Measurements from ENCODE around the gene FNDC7. TPM values are rescaled to one million over a fixed set of nuclear protein-coding genes. Genes with fewer than 3 reads are reported as not detected.

FNDC7 gene, protein sequence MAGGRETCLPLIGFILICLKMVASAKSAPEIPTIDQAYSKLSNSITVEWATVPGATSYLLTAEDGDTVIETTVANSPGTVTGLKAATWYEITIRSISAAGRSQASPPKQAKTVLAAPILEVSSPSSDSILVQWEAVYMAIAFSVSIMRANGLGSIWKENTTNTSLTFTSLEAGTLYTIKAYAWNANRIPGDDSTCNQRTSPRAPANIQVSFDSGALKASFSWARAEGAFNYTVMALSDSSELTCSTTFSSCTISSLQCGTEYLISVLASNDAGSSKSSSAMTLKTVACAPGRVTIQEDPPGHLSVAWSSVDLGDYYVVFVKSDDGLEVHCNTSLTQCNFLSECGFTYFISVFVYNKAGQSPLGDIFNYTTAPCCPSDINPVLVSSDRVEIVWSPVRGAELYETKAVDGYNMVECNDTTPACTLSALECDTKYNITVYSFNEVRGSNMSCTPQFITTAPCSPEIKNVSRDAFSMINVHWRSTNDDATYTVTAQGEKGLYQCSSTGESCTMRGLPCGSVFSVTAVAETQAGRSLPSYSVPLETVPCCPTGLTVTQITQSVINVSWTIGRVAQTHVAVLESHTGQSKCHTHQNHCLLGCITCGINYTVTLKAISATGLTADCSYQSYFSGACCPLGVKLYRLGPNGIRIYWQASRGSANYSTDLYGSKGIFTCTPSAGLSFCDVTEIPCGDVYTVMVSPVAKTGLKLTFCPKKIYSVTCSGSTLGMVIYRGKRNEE
- 0.04 TPM for polyA plus RNA-seq (2013, experiment 1 of 2)
- 0.03 TPM for polyA plus RNA-seq (2013, experiment 2 of 2)

DNA sequence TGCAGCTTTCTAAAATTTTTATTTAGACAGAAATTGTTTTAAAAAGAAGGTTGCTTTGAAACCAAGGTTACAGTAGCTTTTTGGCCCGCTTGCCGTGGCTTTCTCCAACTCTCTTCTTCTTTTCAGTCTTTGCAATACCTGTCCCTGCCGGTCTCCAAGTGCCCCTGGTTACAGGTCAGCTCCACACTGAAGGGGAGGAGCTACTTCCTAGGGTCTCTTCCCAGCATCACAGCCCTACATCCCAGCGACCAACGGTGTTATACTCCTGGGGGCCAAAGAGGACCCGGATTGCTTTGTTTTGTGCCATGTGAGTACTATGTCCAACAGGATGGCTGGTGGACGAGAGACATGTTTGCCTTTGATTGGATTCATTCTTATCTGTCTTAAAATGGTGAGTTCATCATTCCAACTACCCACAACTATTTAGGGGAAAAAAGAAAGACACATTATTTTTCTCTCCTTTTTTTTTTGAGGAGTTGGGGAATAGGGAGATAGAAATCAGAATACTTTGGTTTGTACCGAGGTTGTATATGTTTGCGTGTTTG is at the start of gene FNDC7:
Gene FNDC7 (plus strand): TSS at position 303 of the 545 bp plus-strand sequence. CDS start 26 bp downstream, at position 329.
- H3K18ac ChIP-seq (ENCODE audit: low read length), result peak within 1 kb of the TSS; percentile 33
- H3K14ac ChIP-seq (ENCODE audit: low read length), result no peak within 1 kb of the TSS
- no peak within 1 kb of the TSS for H4K8ac ChIP-seq (ENCODE audit: low read depth, low read length)
- H4K91ac ChIP-seq (ENCODE audit: low read depth, low read length, poor library complexity), result no peak within 1 kb of the TSS
- no peak within 1 kb of the TSS for H2AK5ac ChIP-seq (ENCODE audit: low read depth, low read length)
- no peak within 1 kb of the TSS for H2BK5ac ChIP-seq (ENCODE audit: low read length)
- no peak within 1 kb of the TSS for H3K4ac ChIP-seq (ENCODE audit: low read length)
- H3K9ac ChIP-seq (ENCODE audit: low read depth, low read length, poor library complexity), result no peak within 1 kb of the TSS
- no peak within 1 kb of the TSS for H2BK15ac ChIP-seq (ENCODE audit: low read length)
- no CpG with 5 or more reads among the region's 9 CpGs for WGBS, 2 donors (ENCODE audit: extremely low coverage in 2 of 2, insufficient read length in 2 of 2, insufficient replicate concordance in 1 of 2)
- no peak within 1 kb of the TSS for H3K23ac ChIP-seq (ENCODE audit: low read depth, low read length, poor library complexity)
- no peak within 1 kb of the TSS for H2BK12ac ChIP-seq (ENCODE audit: low read length)
- H3K9me3 ChIP-seq (replicated peaks in 1 of 2; ENCODE audit: control insufficient read depth in 2 of 2, insufficient read depth in 1 of 2, low read depth in 1 of 2, low read length in 2 of 2), result no peaks in the 10 kb centered on the region
- DNase-seq (ENCODE audit: low spot score), result no peak
- H3K79me1 ChIP-seq (ENCODE audit: low read depth, low read length), result peaks cover 2% of the 10 kb centered on the region
- peak within 1 kb of the TSS; percentile 63 for H2AFZ ChIP-seq (ENCODE audit: low read length)
- H3K27me3 ChIP-seq (ENCODE audit: control insufficient read depth in 3 of 3, insufficient read depth in 3 of 3, low read depth in 1 of 3, low read length in 3 of 3), result no peaks in the 10 kb centered on the region
- no peaks in the 10 kb centered on the region for H3K36me3 ChIP-seq (replicated peaks in 1 of 2; ENCODE audit: control insufficient read depth in 2 of 2, insufficient read depth in 2 of 2, low read length in 2 of 2)
- no peak within 1 kb of the TSS for H2BK120ac ChIP-seq (ENCODE audit: low read depth, low read length)
- no peak within 1 kb of the TSS for H3K4me3 ChIP-seq (ENCODE audit: low read length in 2 of 2)
- no peak within 1 kb of the TSS for H3K4me2 ChIP-seq (ENCODE audit: insufficient read depth, low read length, poor library complexity, severe bottlenecking)
- H3K4me1 ChIP-seq (ENCODE audit: control insufficient read depth in 2 of 2, insufficient read depth in 1 of 2, low read depth in 1 of 2, low read length in 2 of 2), result peaks cover 3 to 19% of the 10 kb centered on the region in 2 donors
- H3K27ac ChIP-seq (replicated peaks; ENCODE audit: low read length), result no peak within 1 kb of the TSS

DNA sequence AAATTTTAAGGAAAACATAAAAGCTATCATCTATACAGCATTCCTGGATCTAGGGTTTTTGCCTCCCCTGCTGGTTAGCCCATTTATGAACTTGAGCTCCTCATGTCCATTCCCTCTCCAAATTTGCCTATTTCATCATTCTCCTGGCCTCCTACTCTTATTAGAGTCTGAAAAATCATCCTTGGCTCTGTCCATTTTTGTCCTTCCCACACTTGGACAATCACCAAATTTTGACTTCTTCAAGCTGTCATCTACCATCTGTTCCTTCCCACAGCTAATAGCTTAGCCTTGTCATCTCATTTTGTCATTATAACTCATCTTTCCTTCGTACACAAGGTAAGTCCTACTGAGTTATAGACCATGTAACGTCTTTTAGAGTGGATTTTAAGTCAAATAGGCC is 49.6 kb upstream of the FNDC7 start:
- Histone ChIP-seq H2BK12ac (ENCODE audit: low read length) (no peak overlapping the region), H3K36me3 (replicated peaks in 1 of 2; ENCODE audit: control insufficient read depth in 2 of 2, insufficient read depth in 2 of 2, low read length in 2 of 2) (no peaks in the 10 kb centered on the region), H2AFZ (ENCODE audit: low read length) (no peak overlapping the region), H3K27ac (replicated peaks; ENCODE audit: low read length) (no peak overlapping the region), H3K18ac (ENCODE audit: low read length) (no peak overlapping the region), H2BK15ac (ENCODE audit: low read length) (no peak overlapping the region), H3K23ac (ENCODE audit: low read depth, low read length, poor library complexity) (no peak overlapping the region), H3K9me3 (replicated peaks in 1 of 2; ENCODE audit: control insufficient read depth in 2 of 2, insufficient read depth in 1 of 2, low read depth in 1 of 2, low read length in 2 of 2) (peaks cover 0 to 12% of the 10 kb centered on the region in 2 donors), H2BK120ac (ENCODE audit: low read depth, low read length) (no peak overlapping the region), H3K27me3 (ENCODE audit: control insufficient read depth in 3 of 3, insufficient read depth in 3 of 3, low read depth in 1 of 3, low read length in 3 of 3) (peaks cover 0 to 22% (median 13%) of the 10 kb centered on the region in 3 experiments), H3K79me1 (ENCODE audit: low read depth, low read length) (no peaks in the 10 kb centered on the region), H3K14ac (ENCODE audit: low read length) (no peak overlapping the region), H2BK5ac (ENCODE audit: low read length) (no peak overlapping the region), H4K8ac (ENCODE audit: low read depth, low read length) (no peak overlapping the region), H3K9ac (ENCODE audit: low read depth, low read length, poor library complexity) (no peak overlapping the region), H3K4ac (ENCODE audit: low read length) (no peak overlapping the region), H2AK5ac (ENCODE audit: low read depth, low read length) (no peak overlapping the region), H3K4me3 (ENCODE audit: low read length in 2 of 2) (no peak overlapping the region), H3K4me2 (ENCODE audit: insufficient read depth, low read length, poor library complexity, severe bottlenecking) (no peak overlapping the region), H4K91ac (ENCODE audit: low read depth, low read length, poor library complexity) (no peak overlapping the region), H3K4me1 (ENCODE audit: control insufficient read depth in 2 of 2, insufficient read depth in 1 of 2, low read depth in 1 of 2, low read length in 2 of 2) (peaks cover 0 to 3% of the 10 kb centered on the region in 2 donors)
- no CpG with 5 or more reads among the region's 2 CpGs for WGBS, 2 donors (ENCODE audit: extremely low coverage in 2 of 2, insufficient read length in 2 of 2, insufficient replicate concordance in 1 of 2)
- DNase-seq (ENCODE audit: low spot score), result no peak

DNA sequence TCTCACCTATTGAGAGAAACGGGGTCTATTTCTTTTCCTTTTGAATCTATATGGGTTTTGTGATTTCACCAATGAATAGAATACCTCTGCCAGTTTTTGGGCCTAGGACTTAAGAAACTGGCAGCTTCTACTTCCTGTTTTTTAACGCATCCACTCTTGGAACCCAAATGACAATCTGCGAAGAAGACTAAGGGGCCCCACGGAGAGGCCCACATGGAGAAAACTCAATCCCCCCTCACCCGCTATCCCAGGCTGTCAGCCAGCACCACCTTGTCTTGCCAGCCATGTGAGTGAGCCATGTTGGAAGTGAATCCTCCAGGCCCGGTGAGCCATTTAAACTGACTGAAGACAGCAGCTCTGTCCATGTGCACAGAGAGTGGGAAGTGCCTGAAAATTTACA is 48.2 kb upstream of the FNDC7 start:
- H3K4me2 ChIP-seq (ENCODE audit: insufficient read depth, low read length, poor library complexity, severe bottlenecking), result no peak overlapping the region
- H3K9me3 ChIP-seq (replicated peaks in 1 of 2; ENCODE audit: control insufficient read depth in 2 of 2, insufficient read depth in 1 of 2, low read depth in 1 of 2, low read length in 2 of 2), result peaks cover 0 to 12% of the 10 kb centered on the region in 2 donors
- no peak overlapping the region for H3K23ac ChIP-seq (ENCODE audit: low read depth, low read length, poor library complexity)
- no peak overlapping the region for H2BK12ac ChIP-seq (ENCODE audit: low read length)
- peaks cover 0 to 22% (median 13%) of the 10 kb centered on the region in 3 experiments for H3K27me3 ChIP-seq (ENCODE audit: control insufficient read depth in 3 of 3, insufficient read depth in 3 of 3, low read depth in 1 of 3, low read length in 3 of 3)
- no peak overlapping the region for H2BK120ac ChIP-seq (ENCODE audit: low read depth, low read length)
- H2BK15ac ChIP-seq (ENCODE audit: low read length), result no peak overlapping the region
- no peak overlapping the region for H3K27ac ChIP-seq (replicated peaks; ENCODE audit: low read length)
- no peak overlapping the region for H3K9ac ChIP-seq (ENCODE audit: low read depth, low read length, poor library complexity)
- DNase-seq (ENCODE audit: low spot score), result no peak
- H3K36me3 ChIP-seq (replicated peaks in 1 of 2; ENCODE audit: control insufficient read depth in 2 of 2, insufficient read depth in 2 of 2, low read length in 2 of 2), result no peaks in the 10 kb centered on the region
- H3K18ac ChIP-seq (ENCODE audit: low read length), result no peak overlapping the region
- H2BK5ac ChIP-seq (ENCODE audit: low read length), result no peak overlapping the region
- no CpG with 5 or more reads among the region's 6 CpGs for WGBS, 2 donors (ENCODE audit: extremely low coverage in 2 of 2, insufficient read length in 2 of 2, insufficient replicate concordance in 1 of 2)
- H3K79me1 ChIP-seq (ENCODE audit: low read depth, low read length), result no peaks in the 10 kb centered on the region
- H4K91ac ChIP-seq (ENCODE audit: low read depth, low read length, poor library complexity), result no peak overlapping the region
- H4K8ac ChIP-seq (ENCODE audit: low read depth, low read length), result no peak overlapping the region
- no peak overlapping the region for H3K4ac ChIP-seq (ENCODE audit: low read length)
- H2AK5ac ChIP-seq (ENCODE audit: low read depth, low read length), result no peak overlapping the region
- peaks cover 0 to 3% of the 10 kb centered on the region in 2 donors for H3K4me1 ChIP-seq (ENCODE audit: control insufficient read depth in 2 of 2, insufficient read depth in 1 of 2, low read depth in 1 of 2, low read length in 2 of 2)
- H3K14ac ChIP-seq (ENCODE audit: low read length), result no peak overlapping the region
- peak overlapping the region; percentile 50 for H2AFZ ChIP-seq (ENCODE audit: low read length)
- H3K4me3 ChIP-seq (ENCODE audit: low read length in 2 of 2), result no peak overlapping the region

DNA sequence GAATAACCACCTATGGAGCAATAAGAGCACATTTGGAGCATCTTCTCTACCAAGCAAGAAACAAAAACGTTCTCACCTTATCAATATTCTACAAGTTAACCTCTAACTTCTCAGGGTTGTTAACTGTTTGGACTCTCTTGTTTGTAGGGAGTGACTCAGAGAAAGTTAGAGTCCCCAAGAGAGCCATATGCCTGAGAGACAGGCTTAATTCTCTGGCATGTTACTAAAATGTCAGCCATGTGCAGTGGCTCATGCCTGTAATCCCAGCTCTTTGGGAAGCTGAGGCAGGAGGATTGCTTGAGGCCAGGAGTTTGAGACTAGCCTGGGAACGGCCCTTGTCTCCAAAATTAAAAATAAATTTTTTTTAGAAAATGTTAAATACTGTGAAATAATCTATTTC is 47.6 kb upstream of the FNDC7 start:
- no peak overlapping the region for H2BK120ac ChIP-seq (ENCODE audit: low read depth, low read length)
- no peak overlapping the region for H3K23ac ChIP-seq (ENCODE audit: low read depth, low read length, poor library complexity)
- no peak overlapping the region for H2BK5ac ChIP-seq (ENCODE audit: low read length)
- peaks cover 0 to 3% of the 10 kb centered on the region in 2 donors for H3K4me1 ChIP-seq (ENCODE audit: control insufficient read depth in 2 of 2, insufficient read depth in 1 of 2, low read depth in 1 of 2, low read length in 2 of 2)
- no peak overlapping the region for H3K9ac ChIP-seq (ENCODE audit: low read depth, low read length, poor library complexity)
- no peak overlapping the region for H3K4ac ChIP-seq (ENCODE audit: low read length)
- no peak overlapping the region for H3K14ac ChIP-seq (ENCODE audit: low read length)
- H3K18ac ChIP-seq (ENCODE audit: low read length), result no peak overlapping the region
- WGBS, 2 donors (ENCODE audit: extremely low coverage in 2 of 2, insufficient read length in 2 of 2, insufficient replicate concordance in 1 of 2), result no CpG with 5 or more reads among the region's 2 CpGs
- H2BK12ac ChIP-seq (ENCODE audit: low read length), result no peak overlapping the region
- H2AFZ ChIP-seq (ENCODE audit: low read length), result no peak overlapping the region
- DNase-seq (ENCODE audit: low spot score), result no peak
- H3K27ac ChIP-seq (replicated peaks; ENCODE audit: low read length), result no peak overlapping the region
- peaks cover 0 to 10% of the 10 kb centered on the region in 2 donors for H3K9me3 ChIP-seq (replicated peaks in 1 of 2; ENCODE audit: control insufficient read depth in 2 of 2, insufficient read depth in 1 of 2, low read depth in 1 of 2, low read length in 2 of 2)
- H3K79me1 ChIP-seq (ENCODE audit: low read depth, low read length), result no peaks in the 10 kb centered on the region
- H3K27me3 ChIP-seq (ENCODE audit: control insufficient read depth in 3 of 3, insufficient read depth in 3 of 3, low read depth in 1 of 3, low read length in 3 of 3), result peaks cover 0 to 22% (median 13%) of the 10 kb centered on the region in 3 experiments
- no peak overlapping the region for H2AK5ac ChIP-seq (ENCODE audit: low read depth, low read length)
- no peak overlapping the region for H3K4me3 ChIP-seq (ENCODE audit: low read length in 2 of 2)
- H3K36me3 ChIP-seq (replicated peaks in 1 of 2; ENCODE audit: control insufficient read depth in 2 of 2, insufficient read depth in 2 of 2, low read length in 2 of 2), result no peaks in the 10 kb centered on the region
- H4K8ac ChIP-seq (ENCODE audit: low read depth, low read length), result no peak overlapping the region
- no peak overlapping the region for H3K4me2 ChIP-seq (ENCODE audit: insufficient read depth, low read length, poor library complexity, severe bottlenecking)
- no peak overlapping the region for H2BK15ac ChIP-seq (ENCODE audit: low read length)
- no peak overlapping the region for H4K91ac ChIP-seq (ENCODE audit: low read depth, low read length, poor library complexity)

All from neuronal stem cell (in vitro differentiated cells).